ENCODE measurements around the gene HPCA.

HPCA gene

GRCh38 chr1:32877211-32878110, 8.8 kb upstream of the HPCA start:
- TF ChIP-seq ZBTB7A (IDR thresholded peaks at IDR 0.05; ENCODE audit: low read depth), result no peak
- TF ChIP-seq YY1 (IDR thresholded peaks at IDR 0.05; ENCODE audit: low read depth), result no peak
- TF ChIP-seq CEBPB (IDR thresholded peaks at IDR 0.05), result no peak
- TF ChIP-seq MAX (IDR thresholded peaks at IDR 0.05), result no peak
- no peak for TF ChIP-seq EP300 (IDR thresholded peaks at IDR 0.05; ENCODE audit: borderline replicate concordance)
- no peak for TF ChIP-seq FOXM1 (IDR thresholded peaks at IDR 0.05; ENCODE audit: borderline replicate concordance, low read depth)
- TF ChIP-seq RAD21 (IDR thresholded peaks at IDR 0.05; ENCODE audit: low read depth), result no peak
- TF ChIP-seq CREB1 (IDR thresholded peaks at IDR 0.05; ENCODE audit: low read depth), result no peak
- no peak for TF ChIP-seq TCF12 (IDR thresholded peaks at IDR 0.05; ENCODE audit: low read depth)
- no peak for TF ChIP-seq TAF1 (IDR thresholded peaks at IDR 0.05; ENCODE audit: low read depth)
- TF ChIP-seq USF1 (IDR thresholded peaks at IDR 0.05), result no peak
- no peak for TF ChIP-seq TEAD4 (IDR thresholded peaks at IDR 0.05)
- TF ChIP-seq EGR1 (IDR thresholded peaks at IDR 0.05), result no peak
- no peak for TF ChIP-seq REST (IDR thresholded peaks at IDR 0.05; ENCODE audit: low read depth)
- no peak for TF ChIP-seq NFIC (IDR thresholded peaks at IDR 0.05)

GRCh38 chr1:32878183-32878582, 8.1 kb upstream of the HPCA start:
- TF ChIP-seq TEAD4 (IDR thresholded peaks at IDR 0.05) (0 out of 2 replicates have a peak, but pooled peaks have one; percentile 13), CEBPB (IDR thresholded peaks at IDR 0.05) (peak; percentile 46; the same call in 1 of the 2 replicates), TAF1 (IDR thresholded peaks at IDR 0.05; ENCODE audit: low read depth) (no peak), USF1 (IDR thresholded peaks at IDR 0.05) (no peak)

GRCh38 chr1:32878637-32879041, 7.7 kb upstream of the HPCA start:
- TF ChIP-seq TEAD4 (IDR thresholded peaks at IDR 0.05) (no peak), TAF1 (IDR thresholded peaks at IDR 0.05; ENCODE audit: low read depth) (no peak), CREB1 (IDR thresholded peaks at IDR 0.05; ENCODE audit: low read depth) (no peak)

- no peak for TF ChIP-seq USF1 (IDR thresholded peaks at IDR 0.05)
- TF ChIP-seq EP300 (IDR thresholded peaks at IDR 0.05; ENCODE audit: borderline replicate concordance), result no peak
- TF ChIP-seq FOXM1 (IDR thresholded peaks at IDR 0.05; ENCODE audit: borderline replicate concordance, low read depth), result no peak
- peak; percentile 32; the same call in 1 of the 2 replicates for TF ChIP-seq NFIC (IDR thresholded peaks at IDR 0.05)
These were observed 5.0 kb upstream of the HPCA start for GRCh38 chr1:32881291-32881690.

GRCh38 chr1:32881871-32882850, 4.1 kb upstream of the HPCA start:
- 0 out of 2 replicates have a peak, but pooled peaks have one; percentile 22 for TF ChIP-seq USF1 (IDR thresholded peaks at IDR 0.05)
- TF ChIP-seq YY1 (IDR thresholded peaks at IDR 0.05; ENCODE audit: low read depth), result no peak
- no peak for TF ChIP-seq TCF12 (IDR thresholded peaks at IDR 0.05; ENCODE audit: low read depth)

GRCh38 chr1:32883338-32884031, 2.8 kb upstream of the HPCA start:
- TF ChIP-seq RAD21 (IDR thresholded peaks at IDR 0.05; ENCODE audit: low read depth) (no peak), MAX (IDR thresholded peaks at IDR 0.05) (no peak)

Measured in Ishikawa (cell line).